H9 (cell line): ENCODE data around the gene ANKRD12. TPM values are rescaled to one million over a fixed set of nuclear protein-coding genes. Genes with fewer than 3 reads are reported as not detected.

Source experiments
- DNase-seq: peaks from one replicate; pipeline ENCODE4 v3.0.0-alpha.2; 2017
- H2AFZ ChIP-seq: one replicate; pipeline ENCODE4 v1.6.1; 2013; ENCODE audit warnings: mild to moderate bottlenecking, low read length, control low read depth, moderate library complexity
- H2AK5ac ChIP-seq: 2 replicates; pipeline ENCODE4 v1.6.1; 2013; ENCODE audit warnings: low read length, control low read depth, mixed read lengths; ENCODE audit not compliant: insufficient read length
- H2BK120ac ChIP-seq: one replicate; pipeline ENCODE4 v1.6.1; 2013; ENCODE audit warnings: low read depth, mild to moderate bottlenecking, low read length, control low read depth, inconsistent platforms; ENCODE audit not compliant: poor library complexity, severe bottlenecking
- H2BK12ac ChIP-seq: 2 replicates; pipeline ENCODE4 v1.6.1; 2013; ENCODE audit warnings: low read length, control low read depth, mixed read lengths, low read depth; ENCODE audit not compliant: insufficient read length
- H2BK15ac ChIP-seq: 2 replicates; pipeline ENCODE4 v1.6.1; 2013; ENCODE audit warnings: low read depth, low read length, control low read depth
- H2BK20ac ChIP-seq: one replicate; pipeline ENCODE4 v1.6.1; 2013; ENCODE audit warnings: low read depth, mild to moderate bottlenecking, low read length, control low read depth, inconsistent platforms; ENCODE audit not compliant: poor library complexity, severe bottlenecking
- H2BK5ac ChIP-seq: 2 replicates; pipeline ENCODE4 v1.6.1; 2013; ENCODE audit warnings: low read length, control low read depth, mixed read lengths; ENCODE audit not compliant: insufficient read length
- H3K14ac ChIP-seq: 2 replicates; pipeline ENCODE4 v1.6.1; 2013; ENCODE audit warnings: low read length, control low read depth; ENCODE audit not compliant: insufficient read depth
- H3K18ac ChIP-seq: 2 replicates; pipeline ENCODE4 v1.6.1; 2013; ENCODE audit warnings: low read depth, mild to moderate bottlenecking, mixed read lengths, low read length, control low read depth; ENCODE audit not compliant: insufficient read length
- H3K23ac ChIP-seq: 2 replicates; pipeline ENCODE4 v1.6.1; 2013; ENCODE audit warnings: low read length, control low read depth, mixed read lengths, low read depth; ENCODE audit not compliant: insufficient read length
- H3K23me2 ChIP-seq: 2 replicates; pipeline ENCODE4 v1.6.1; 2013; ENCODE audit warnings: low read depth, mild to moderate bottlenecking, mixed read lengths, low read length, control low read depth; ENCODE audit not compliant: insufficient read length, poor library complexity, severe bottlenecking
- H3K27ac ChIP-seq: 2 replicates; pipeline ENCODE4 v1.5.1; 2013; ENCODE audit warnings: low read length, control low read depth, mixed read lengths, low read depth; ENCODE audit not compliant: insufficient read length
- H3K27me3 ChIP-seq: 2 replicates; pipeline ENCODE4 v1.6.1; 2013; ENCODE audit warnings: low read length, control low read depth, inconsistent platforms; ENCODE audit not compliant: insufficient read depth
- H3K4ac ChIP-seq: 2 replicates; pipeline ENCODE4 v1.6.1; 2013; ENCODE audit warnings: low read depth, mild to moderate bottlenecking, control low read depth, inconsistent platforms, low read length, moderate library complexity
- H3K4me1 ChIP-seq: 2 replicates; pipeline ENCODE4 v1.6.1; 2013; ENCODE audit warnings: low read length, control low read depth, inconsistent platforms; ENCODE audit not compliant: insufficient read depth
- H3K4me2 ChIP-seq: 2 replicates; pipeline ENCODE4 v1.6.1; 2013; ENCODE audit warnings: low read length, control low read depth, mixed read lengths; ENCODE audit not compliant: insufficient read length, insufficient read depth
- H3K56ac ChIP-seq: 2 replicates; pipeline ENCODE4 v1.6.1; 2013; ENCODE audit warnings: low read depth, mild to moderate bottlenecking, mixed read lengths, low read length, control low read depth; ENCODE audit not compliant: insufficient read length
- H3K79me1 ChIP-seq: 2 replicates; pipeline ENCODE4 v1.6.1; 2013; ENCODE audit warnings: low read depth, mild to moderate bottlenecking, moderate library complexity, low read length, control low read depth, inconsistent platforms; ENCODE audit not compliant: insufficient read depth, poor library complexity, severe bottlenecking
- H3K79me2 ChIP-seq: 2 replicates; pipeline ENCODE4 v1.6.1; 2013; ENCODE audit warnings: low read length, control low read depth, inconsistent platforms; ENCODE audit not compliant: insufficient read depth
- H3K9ac ChIP-seq: 2 replicates; pipeline ENCODE4 v1.6.1; 2013; ENCODE audit warnings: low read length, control low read depth, mixed read lengths; ENCODE audit not compliant: insufficient read length; ENCODE audit errors: extremely low read depth
- H3K9me3 ChIP-seq: one replicate; pipeline ENCODE4 v1.6.1; 2013; ENCODE audit warnings: low read depth, low read length, inconsistent platforms; ENCODE audit not compliant: control insufficient read depth
- H3T11ph ChIP-seq: one replicate; pipeline ENCODE4 v1.6.1; 2013; ENCODE audit warnings: mild to moderate bottlenecking, low read length, control low read depth, inconsistent platforms
- H4K20me1 ChIP-seq: one replicate; pipeline ENCODE4 v1.6.1; 2013; ENCODE audit not compliant: control insufficient read depth, insufficient read length, insufficient read depth
- H4K5ac ChIP-seq: 2 replicates; pipeline ENCODE4 v1.6.1; 2013; ENCODE audit warnings: low read depth, mild to moderate bottlenecking, mixed read lengths, low read length, control low read depth; ENCODE audit not compliant: insufficient read length
- H4K8ac ChIP-seq: replicated peaks from 2 replicates; pipeline ENCODE4 v1.6.1; 2013; ENCODE audit warnings: low read length, control low read depth, mixed read lengths, low read depth; ENCODE audit not compliant: insufficient read length
- H4K91ac ChIP-seq: 2 replicates; pipeline ENCODE4 v1.6.1; 2013; ENCODE audit warnings: low read depth, mild to moderate bottlenecking, moderate library complexity, mixed read lengths, low read length, control low read depth; ENCODE audit not compliant: insufficient read length
- H3K27ac Mint-ChIP-seq, 3 experiments: 2 replicates in 2 of 3; 3 replicates in 1 of 3; pipeline ENCODE4 v1.8.0; 2020 to 2021; ENCODE audit warnings: mixed read lengths in 3 of 3, mild to moderate bottlenecking in 1 of 3, moderate library complexity in 1 of 3
- H3K27me3 Mint-ChIP-seq: 2 replicates; pipeline ENCODE4 v1.8.0; 2021; ENCODE audit warnings: low read depth, mild to moderate bottlenecking, moderate library complexity, mixed read lengths
- H3K36me3 Mint-ChIP-seq, 3 experiments: 2 replicates in 2 of 3; 3 replicates in 1 of 3; pipeline ENCODE4 v1.8.0; 2020 to 2021; ENCODE audit warnings: low read depth in 3 of 3, mixed read lengths in 3 of 3; ENCODE audit not compliant: insufficient read depth in 1 of 3
- H3K4me1 Mint-ChIP-seq, 2 experiments: 2 replicates each; pipeline ENCODE4 v1.8.0; 2020; ENCODE audit warnings: mixed read lengths in 2 of 2
- H3K4me3 Mint-ChIP-seq, 2 experiments: 2 replicates in 1 of 2; 3 replicates in 1 of 2; pipeline ENCODE4 v1.8.0; 2020 to 2021; ENCODE audit warnings: mild to moderate bottlenecking in 2 of 2, mixed read lengths in 2 of 2, moderate library complexity in 1 of 2
- H3K9me3 Mint-ChIP-seq, 2 experiments: 2 replicates in 1 of 2; 3 replicates in 1 of 2; pipeline ENCODE4 v1.8.0; 2020; ENCODE audit warnings: mild to moderate bottlenecking in 2 of 2, mixed read lengths in 2 of 2, moderate library complexity in 1 of 2
- WGBS: extraction: QIAGEN DNeasy Blood & Tissue Kit; methylation state at CpG from one replicate; pipeline ENCODE4 v1.1.7; 2013; ENCODE audit warnings: missing lambda C conversion rate, low lambda C conversion rate, mixed read lengths; ENCODE audit not compliant: insufficient read length; ENCODE audit errors: extremely low coverage; 5-methylcytosine and 5-hydroxymethylcytosine counted together
- total RNA-seq: library from RNA; stranded (reverse); gene quantifications from 2 replicates; pipeline ENCODE4 v1.2.1, GENCODE V29; 2021
- TF ChIP-seq, protein P1 (sequence below): fragments of 200-600 bp; sonication (generic); conservative IDR thresholded peaks from 3 replicates; pipeline ENCODE4 v1.8.0; 2021; ENCODE audit warnings: antibody characterized with exemption, mild to moderate bottlenecking

The ANKRD12 gene
- total RNA-seq, 1 experiment from 2014 or later = 38.9 TPM

DNA sequence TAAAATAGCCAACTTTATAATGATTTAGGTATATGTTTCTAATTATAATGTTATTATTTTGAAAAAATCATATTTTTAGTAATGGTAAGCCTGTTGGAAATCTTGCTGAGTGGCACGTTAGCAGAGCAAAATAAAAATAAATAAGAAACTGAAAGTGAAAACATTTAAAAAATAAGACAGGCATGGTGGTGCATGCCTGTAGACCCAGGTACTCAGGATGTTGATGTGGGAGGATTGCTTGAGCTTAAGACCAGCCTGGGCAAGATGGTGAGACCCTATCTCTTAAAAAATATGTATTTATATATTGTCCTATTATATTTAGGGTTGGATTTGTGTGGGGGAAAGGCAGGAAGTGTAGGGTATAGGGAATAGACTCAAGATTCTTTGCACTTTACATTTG is 15.8 kb upstream of the ANKRD12 start:
- no peak overlapping the region for H3T11ph ChIP-seq
- no peaks in the 10 kb centered on the region for H3K27me3 ChIP-seq
- no peak overlapping the region for H3K56ac ChIP-seq
- H4K8ac ChIP-seq = no peak overlapping the region
- H3K4ac ChIP-seq = no peak overlapping the region
- H2BK20ac ChIP-seq = no peak overlapping the region
- no peaks in the 10 kb centered on the region for H3K4me1 ChIP-seq
- DNase-seq = no peak
- H3K4me3 Mint-ChIP-seq = no peak overlapping the region
- 0 out of 7 replicates have a peak overlapping the region, but pooled peaks of 1 of the 3 experiments have one; percentile 58 for H3K27ac Mint-ChIP-seq
- H3K9me3 ChIP-seq = no peaks in the 10 kb centered on the region
- no peak overlapping the region for H3K18ac ChIP-seq
- H3K79me1 ChIP-seq = no peaks in the 10 kb centered on the region
- H3K27ac ChIP-seq = no peak overlapping the region
- no peaks in the 10 kb centered on the region for H3K23me2 ChIP-seq
- H2BK12ac ChIP-seq = no peak overlapping the region
- peaks cover 14 to 17% of the 10 kb centered on the region in 2 experiments for H3K4me1 Mint-ChIP-seq
- H3K4me2 ChIP-seq = no peak overlapping the region
- TF ChIP-seq, protein P1, sequence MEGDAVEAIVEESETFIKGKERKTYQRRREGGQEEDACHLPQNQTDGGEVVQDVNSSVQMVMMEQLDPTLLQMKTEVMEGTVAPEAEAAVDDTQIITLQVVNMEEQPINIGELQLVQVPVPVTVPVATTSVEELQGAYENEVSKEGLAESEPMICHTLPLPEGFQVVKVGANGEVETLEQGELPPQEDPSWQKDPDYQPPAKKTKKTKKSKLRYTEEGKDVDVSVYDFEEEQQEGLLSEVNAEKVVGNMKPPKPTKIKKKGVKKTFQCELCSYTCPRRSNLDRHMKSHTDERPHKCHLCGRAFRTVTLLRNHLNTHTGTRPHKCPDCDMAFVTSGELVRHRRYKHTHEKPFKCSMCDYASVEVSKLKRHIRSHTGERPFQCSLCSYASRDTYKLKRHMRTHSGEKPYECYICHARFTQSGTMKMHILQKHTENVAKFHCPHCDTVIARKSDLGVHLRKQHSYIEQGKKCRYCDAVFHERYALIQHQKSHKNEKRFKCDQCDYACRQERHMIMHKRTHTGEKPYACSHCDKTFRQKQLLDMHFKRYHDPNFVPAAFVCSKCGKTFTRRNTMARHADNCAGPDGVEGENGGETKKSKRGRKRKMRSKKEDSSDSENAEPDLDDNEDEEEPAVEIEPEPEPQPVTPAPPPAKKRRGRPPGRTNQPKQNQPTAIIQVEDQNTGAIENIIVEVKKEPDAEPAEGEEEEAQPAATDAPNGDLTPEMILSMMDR = no peak
- H3K36me3 Mint-ChIP-seq = peaks cover 24 to 73% (median 65%) of the 10 kb centered on the region in 3 experiments; a peak in 6 of 7 replicates
- no peak overlapping the region for H2AFZ ChIP-seq
- H2BK15ac ChIP-seq = no peak overlapping the region
- no peak overlapping the region for H2BK120ac ChIP-seq
- H2AK5ac ChIP-seq = no peak overlapping the region
- H4K91ac ChIP-seq = no peak overlapping the region
- no CpG with 5 or more reads among the region's 1 CpG for WGBS
- H3K23ac ChIP-seq = no peak overlapping the region
- H3K27me3 Mint-ChIP-seq = no peaks in the 10 kb centered on the region
- H4K5ac ChIP-seq = no peak overlapping the region
- H3K9ac ChIP-seq = no peak overlapping the region
- H4K20me1 ChIP-seq = no peaks in the 10 kb centered on the region
- H3K14ac ChIP-seq = no peak overlapping the region
- no peaks in the 10 kb centered on the region for H3K9me3 Mint-ChIP-seq
- no peak overlapping the region for H2BK5ac ChIP-seq
- H3K79me2 ChIP-seq = peaks cover 4% of the 10 kb centered on the region; the same call in 1 of the 2 replicates
